OCI-LY3 (cell line): ENCODE results near the gene MPG.

Experiments
- H2AFZ ChIP-seq: fragments of 200-600, 300-600 bp; shearing (Covaris generic); 2 replicates; pipeline ENCODE4 v1.6.0; 2014; ENCODE audit warnings: antibody characterized with exemption, low read depth, low read length
- H3K27ac ChIP-seq: fragments of 200-600, 300-600 bp; sonication (generic); 2 replicates; pipeline ENCODE4 v1.5.1; 2014; ENCODE audit warnings: mild to moderate bottlenecking, low read length, moderate library complexity, mixed read lengths
- H3K27me3 ChIP-seq: fragments of 200-600, 300-600 bp; sonication (generic); 2 replicates; pipeline ENCODE4 v1.6.1; 2014; ENCODE audit warnings: low read depth, low read length, mixed read lengths
- H3K36me3 ChIP-seq: fragments of 200-600, 300-600 bp; sonication (generic); replicated peaks from 2 replicates; pipeline ENCODE3; 2014; ENCODE audit warnings: low read depth, low read length, mixed read lengths
- H3K4me1 ChIP-seq: fragments of 300-600, 200-600 bp; sonication (generic); 2 replicates; pipeline ENCODE4 v1.6.1; 2014; ENCODE audit warnings: low read length, mixed read lengths
- H3K4me2 ChIP-seq: fragments of 200-600, 300-600 bp; sonication (generic); 2 replicates; pipeline ENCODE4 v1.6.1; 2014; ENCODE audit warnings: low read length, mixed read lengths
- H3K4me3 ChIP-seq: fragments of 300-600, 200-600 bp; sonication (generic); 2 replicates; pipeline ENCODE4 v1.5.1; 2014; ENCODE audit warnings: antibody characterized with exemption, mild to moderate bottlenecking, low read length, moderate library complexity
- H3K79me2 ChIP-seq: fragments of 300-600, 200-600 bp; shearing (Covaris generic); 2 replicates; pipeline ENCODE4 v1.6.1; 2014; ENCODE audit warnings: mild to moderate bottlenecking, low read length, mixed read lengths
- H3K9ac ChIP-seq: fragments of 300-600, 200-600 bp; shearing (Covaris generic); 2 replicates; pipeline ENCODE4 v1.6.0; 2014; ENCODE audit warnings: mild to moderate bottlenecking, low read length, moderate library complexity
- H3K9me3 ChIP-seq: fragments of 200-600, 300-600 bp; shearing (Covaris generic); 2 replicates; pipeline ENCODE4 v1.6.1; 2014; ENCODE audit warnings: low read length, mixed read lengths; ENCODE audit not compliant: insufficient read depth
- H4K20me1 ChIP-seq: fragments of 200-600, 300-600 bp; sonication (generic); 2 replicates; pipeline ENCODE4 v1.6.1; 2016; ENCODE audit warnings: low read length, mixed read lengths; ENCODE audit not compliant: insufficient read depth
- CTCF ChIP-seq: fragments of 200-600, 300-600 bp; sonication (generic); IDR thresholded peaks from 2 replicates; pipeline ENCODE4 v1.5.1; 2014; ENCODE audit warnings: antibody characterized with exemption, low read length, low read depth
- EZH2phosphoT487 ChIP-seq: fragments of 200-600 bp; shearing (Covaris generic); IDR thresholded peaks from 2 replicates; pipeline ENCODE4 v1.6.1; 2018; ENCODE audit warnings: antibody characterized with exemption, mixed run types, low read depth

MPG gene

GRCh38 chr16:55571-56136 lies 22.4 kb upstream of the MPG start:
- H3K27me3 ChIP-seq: no peaks in the 10 kb centered on the region
- H2AFZ ChIP-seq: no peak overlapping the region
- peaks cover 20% of the 10 kb centered on the region for H3K4me1 ChIP-seq
- no peak overlapping the region for H3K27ac ChIP-seq
- peaks cover 42% of the 10 kb centered on the region for H3K79me2 ChIP-seq
- no peak overlapping the region for H3K4me2 ChIP-seq
- peaks cover 46% of the 10 kb centered on the region for H3K36me3 ChIP-seq
- H4K20me1 ChIP-seq: 0 out of 2 replicates have a peak, but pooled peaks cover 5% of the 10 kb centered on the region
- no peak for TF ChIP-seq EZH2phosphoT487
- TF ChIP-seq CTCF: no peak
- H3K4me3 ChIP-seq: no peak overlapping the region
- H3K9ac ChIP-seq: no peak overlapping the region
- H3K9me3 ChIP-seq: no peaks in the 10 kb centered on the region

DNA sequence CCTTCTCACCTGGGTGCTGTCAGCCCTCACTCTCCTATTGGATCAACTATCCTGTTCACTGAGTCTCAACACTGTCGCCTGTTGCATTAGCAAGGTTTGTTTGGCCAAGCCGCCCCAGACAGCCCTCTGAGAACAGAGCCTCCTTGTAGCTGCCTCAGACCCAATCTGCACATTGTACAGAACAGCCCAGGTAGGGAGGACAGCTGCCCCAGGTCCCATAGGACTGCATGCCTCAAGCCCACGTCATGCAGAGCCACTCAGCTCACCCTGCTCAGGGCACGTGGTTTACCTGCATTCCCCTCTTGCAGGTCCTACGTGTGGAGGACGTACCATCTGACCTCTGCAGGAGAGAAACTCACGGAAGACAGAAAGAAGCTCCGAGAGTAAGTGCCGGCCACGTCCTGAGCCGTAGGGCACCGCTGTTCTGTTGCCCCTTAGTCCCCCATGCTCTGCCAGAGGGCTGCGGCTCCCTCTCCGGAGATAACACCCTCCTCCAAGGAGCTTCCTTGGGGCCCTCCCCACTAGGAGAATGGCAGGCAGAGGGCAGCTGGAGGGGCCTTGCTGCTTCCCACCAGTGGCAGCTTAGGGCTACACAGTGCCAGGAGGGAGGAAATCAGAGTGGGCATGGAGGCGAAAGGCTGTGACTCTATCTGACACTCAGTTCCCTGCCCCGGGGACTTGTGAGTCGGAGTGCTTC lies 21.6 kb upstream of the MPG start:
- Histone ChIP-seq H3K9me3 (no peaks in the 10 kb centered on the region), H3K4me2 (no peak overlapping the region), H3K36me3 (peaks cover 38% of the 10 kb centered on the region), H3K27ac (no peak overlapping the region), H3K27me3 (no peaks in the 10 kb centered on the region), H3K4me1 (peaks cover 18% of the 10 kb centered on the region), H3K4me3 (no peak overlapping the region), H3K9ac (no peak overlapping the region), H4K20me1 (0 out of 2 replicates have a peak, but pooled peaks cover 2% of the 10 kb centered on the region), H2AFZ (no peak overlapping the region), H3K79me2 (peaks cover 35% of the 10 kb centered on the region)
- TF ChIP-seq CTCF (no peak), EZH2phosphoT487 (no peak)

GRCh38 chr16:57711-58110 lies 20.3 kb upstream of the MPG start:
- Histone ChIP-seq H3K79me2 (peaks cover 22% of the 10 kb centered on the region), H3K9me3 (no peaks in the 10 kb centered on the region), H3K4me1 (peaks cover 14% of the 10 kb centered on the region), H3K27me3 (no peaks in the 10 kb centered on the region), H2AFZ (no peak overlapping the region), H3K4me2 (no peak overlapping the region), H3K36me3 (peaks cover 34% of the 10 kb centered on the region), H4K20me1 (no peaks in the 10 kb centered on the region), H3K27ac (no peak overlapping the region), H3K4me3 (no peak overlapping the region), H3K9ac (no peak overlapping the region)
- no peak for TF ChIP-seq CTCF
- TF ChIP-seq EZH2phosphoT487: no peak

DNA sequence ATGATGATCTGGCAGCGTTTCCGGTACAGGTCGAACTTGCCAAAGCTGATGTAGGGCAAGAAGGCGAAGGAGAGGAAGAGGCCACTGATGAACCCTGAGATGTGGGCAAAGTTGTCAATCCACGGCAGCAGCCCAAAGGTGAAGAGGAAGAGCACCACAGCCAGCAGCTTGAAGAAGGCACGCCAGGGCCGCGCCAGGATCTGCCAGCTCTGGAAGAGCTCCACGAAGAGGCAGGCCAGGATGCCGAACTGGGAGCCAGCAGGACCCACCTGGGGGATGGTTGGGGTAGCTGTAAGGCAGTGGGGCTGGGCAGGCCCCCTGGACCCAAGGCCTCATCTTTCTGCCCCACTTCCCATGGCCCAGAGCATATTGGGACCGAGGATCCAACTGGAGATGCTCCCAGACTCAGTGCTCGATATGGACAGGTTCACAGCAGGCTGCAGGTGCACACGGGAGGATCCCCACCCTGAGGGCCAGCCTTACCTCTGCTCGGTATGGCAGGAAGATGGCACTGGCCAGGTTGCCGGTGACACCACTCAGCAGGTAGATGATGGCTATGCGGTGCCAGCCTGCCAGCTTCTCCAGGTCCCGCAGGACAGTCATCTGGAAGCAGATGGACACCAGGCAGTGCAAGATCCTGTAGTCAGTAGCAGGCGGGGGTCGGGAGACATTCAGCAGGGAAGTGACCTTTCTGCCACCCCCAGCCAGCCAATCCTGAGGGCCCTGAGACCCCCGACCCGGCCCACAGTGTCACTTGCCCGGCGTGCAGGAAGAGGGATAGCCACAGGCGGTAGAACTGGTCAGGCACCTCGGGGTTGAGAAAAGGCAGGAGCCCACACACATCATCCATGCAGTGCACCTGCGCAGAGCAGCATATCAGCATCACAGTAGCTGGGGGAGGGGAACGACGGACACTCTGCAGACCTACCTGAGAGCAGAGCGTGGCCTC lies 19.3 kb upstream of the MPG start:
- no peak overlapping the region for H2AFZ ChIP-seq
- TF ChIP-seq EZH2phosphoT487: no peak
- no peak for TF ChIP-seq CTCF

More for the DNA sequence above, 19.3 kb upstream of the MPG start:
- no peaks in the 10 kb centered on the region for H4K20me1 ChIP-seq
- no peak overlapping the region for H3K4me3 ChIP-seq
- no peak overlapping the region for H3K4me2 ChIP-seq
- peaks cover 14% of the 10 kb centered on the region for H3K4me1 ChIP-seq
- H3K27me3 ChIP-seq: no peaks in the 10 kb centered on the region
- no peak overlapping the region for H3K9ac ChIP-seq
- H3K27ac ChIP-seq: no peak overlapping the region
- H3K9me3 ChIP-seq: no peaks in the 10 kb centered on the region
- H3K79me2 ChIP-seq: peaks cover 14% of the 10 kb centered on the region
- H3K36me3 ChIP-seq: peaks cover 34% of the 10 kb centered on the region
